Caco-2 (cell line): ENCODE results near the gene BRINP2. TPM values are rescaled to one million over a fixed set of nuclear protein-coding genes. Genes with fewer than 3 reads are reported as not detected.

Experiments used
- BruUV-seq: library from RNA; stranded (reverse); fragments of 400-500 nt; replicated peaks from 2 replicates; lab custom pipeline; 2021; lab: Mats Ljungman, UMichigan
- CTCF ChIA-PET: fragments of 300-600 bp; sonication (Branson Sonifier 250); formaldehyde crosslinking; loops from one replicate; lab custom pipeline; 2022; ENCODE audit warnings: antibody characterized with exemption; lab: Charles Lee
- POLR2A ChIA-PET: fragments of 300-600 bp; sonication (Branson Sonifier 250); formaldehyde crosslinking; loops from one replicate; lab custom pipeline; 2022; ENCODE audit warnings: antibody characterized with exemption; lab: Charles Lee
- DNase-seq, 2 experiments: peaks; one replicate each; pipeline versions ENCODE4 v3.0.0 to v3.0.0-alpha.2; 2020 to 2022
- H3K27me3 ChIP-seq: replicated peaks from 2 replicates; pipeline ENCODE4 v1.6.0; 2011; ENCODE audit warnings: low read length; ENCODE audit not compliant: control insufficient read depth, insufficient read depth
- H3K36me3 ChIP-seq: 2 replicates; pipeline ENCODE4 v1.5.1; 2011; ENCODE audit warnings: low read length; ENCODE audit not compliant: control insufficient read depth, insufficient read depth
- H3K4me1 ChIP-seq: fragments of 250-450 bp; sonication (Bioruptor Pico); 2 replicates; pipeline ENCODE4 v1.5.1; 2020; ENCODE audit warnings: mild to moderate bottlenecking
- H3K4me3 ChIP-seq: 2 replicates; pipeline ENCODE4 v1.5.1; 2011; ENCODE audit warnings: low read depth, mild to moderate bottlenecking, control low read depth, low read length
- H3K9me3 ChIP-seq: fragments of 250-450 bp; sonication (Bioruptor Pico); 2 replicates; pipeline ENCODE4 v1.5.1; 2020; ENCODE audit warnings: mild to moderate bottlenecking, moderate library complexity
- H3K27ac Mint-ChIP-seq: one replicate; pipeline ENCODE4 v1.8.0; 2022; ENCODE audit warnings: mixed read lengths; ENCODE audit not compliant: unreplicated experiment
- H3K27me3 Mint-ChIP-seq: one replicate; pipeline ENCODE4 v1.8.0; 2022; ENCODE audit warnings: mixed read lengths; ENCODE audit not compliant: insufficient read depth, unreplicated experiment
- H3K36me3 Mint-ChIP-seq: one replicate; pipeline ENCODE4 v1.8.0; 2022; ENCODE audit warnings: mild to moderate bottlenecking, mixed read lengths; ENCODE audit not compliant: insufficient read depth, unreplicated experiment
- H3K4me1 Mint-ChIP-seq: one replicate; pipeline ENCODE4 v1.8.0; 2022; ENCODE audit warnings: low read depth, mixed read lengths; ENCODE audit not compliant: unreplicated experiment
- H3K4me3 Mint-ChIP-seq: one replicate; pipeline ENCODE4 v1.8.0; 2022; ENCODE audit warnings: mild to moderate bottlenecking, moderate library complexity, mixed read lengths; ENCODE audit not compliant: unreplicated experiment
- H3K9me3 Mint-ChIP-seq: one replicate; pipeline ENCODE4 v1.8.0; 2022; ENCODE audit warnings: mixed read lengths; ENCODE audit not compliant: unreplicated experiment
- intact Hi-C: fragments of 100-400 bp; cut with micrococcal nuclease; formaldehyde crosslinking; loops from one replicate; pipeline ENCODE4 v1.10.0; 2022; ENCODE audit not compliant: unreplicated experiment
- total RNA-seq: library from RNA; stranded (reverse); gene quantifications from 2 replicates; pipeline ENCODE4 v1.2.3, GENCODE V29; 2022
- TF ChIP-seq, protein P1 (sequence below), 2 experiments: fragments of 200-600 bp in 1 of 2; IDR thresholded peaks; 1 replicate in 1 of 2; 2 replicates in 1 of 2; pipeline versions ENCODE4 v1.5.1 to v1.8.0; 2011 to 2022; ENCODE audit warnings: antibody characterized with exemption in 1 of 2, control low read depth in 1 of 2, inconsistent platforms in 1 of 2, low read depth in 1 of 2, low read length in 1 of 2, mild to moderate bottlenecking in 1 of 2, moderate library complexity in 1 of 2; ENCODE audit not compliant: insufficient read depth in 1 of 2, severe bottlenecking in 1 of 2, unreplicated experiment in 1 of 2

BRINP2 gene
- total RNA-seq, 1 experiment from 2014 or later, result not detected

DNA sequence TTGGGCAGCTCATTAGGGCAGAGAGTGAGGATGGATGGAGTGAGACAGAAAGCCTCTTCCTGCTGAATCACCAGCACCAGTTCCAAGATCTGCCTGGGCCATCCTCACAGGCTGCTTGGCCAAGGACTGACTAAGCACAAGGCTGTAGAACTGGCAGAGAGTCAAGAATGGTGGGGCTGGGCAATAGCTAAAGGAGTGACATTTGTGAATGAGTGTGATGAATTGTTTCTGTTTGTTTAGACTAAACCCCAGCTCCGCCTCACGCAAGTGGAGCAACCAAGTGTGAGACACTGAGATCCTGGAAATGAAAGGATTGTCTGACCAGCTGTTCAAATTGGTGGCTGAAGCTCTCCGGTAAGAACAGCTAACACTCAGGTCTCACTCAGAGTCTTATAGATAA is 38.6 kb downstream of the BRINP2 start:
- Mint-ChIP-seq H3K27ac (no peak overlapping the region), H3K36me3 (no peaks in the 10 kb centered on the region), H3K27me3 (peaks cover 2% of the 10 kb centered on the region), H3K9me3 (no peaks in the 10 kb centered on the region), H3K4me1 (no peaks in the 10 kb centered on the region), H3K4me3 (no peak overlapping the region)
- no peaks in the 10 kb centered on the region; the same call in 1 of the 2 replicates for H3K27me3 ChIP-seq
- DNase-seq, result no peak
- TF ChIP-seq, protein P1, sequence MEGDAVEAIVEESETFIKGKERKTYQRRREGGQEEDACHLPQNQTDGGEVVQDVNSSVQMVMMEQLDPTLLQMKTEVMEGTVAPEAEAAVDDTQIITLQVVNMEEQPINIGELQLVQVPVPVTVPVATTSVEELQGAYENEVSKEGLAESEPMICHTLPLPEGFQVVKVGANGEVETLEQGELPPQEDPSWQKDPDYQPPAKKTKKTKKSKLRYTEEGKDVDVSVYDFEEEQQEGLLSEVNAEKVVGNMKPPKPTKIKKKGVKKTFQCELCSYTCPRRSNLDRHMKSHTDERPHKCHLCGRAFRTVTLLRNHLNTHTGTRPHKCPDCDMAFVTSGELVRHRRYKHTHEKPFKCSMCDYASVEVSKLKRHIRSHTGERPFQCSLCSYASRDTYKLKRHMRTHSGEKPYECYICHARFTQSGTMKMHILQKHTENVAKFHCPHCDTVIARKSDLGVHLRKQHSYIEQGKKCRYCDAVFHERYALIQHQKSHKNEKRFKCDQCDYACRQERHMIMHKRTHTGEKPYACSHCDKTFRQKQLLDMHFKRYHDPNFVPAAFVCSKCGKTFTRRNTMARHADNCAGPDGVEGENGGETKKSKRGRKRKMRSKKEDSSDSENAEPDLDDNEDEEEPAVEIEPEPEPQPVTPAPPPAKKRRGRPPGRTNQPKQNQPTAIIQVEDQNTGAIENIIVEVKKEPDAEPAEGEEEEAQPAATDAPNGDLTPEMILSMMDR (IDR thresholded peaks at IDR 0.05; ENCODE audit: insufficient read depth in 1 of 2, low read depth in 1 of 2, low read length in 1 of 2, severe bottlenecking in 1 of 2, unreplicated experiment in 1 of 2), result no peak
- no peaks in the 10 kb centered on the region for H3K4me1 ChIP-seq
- ChIA-PET CTCF (no interaction called here), POLR2A (no interaction called here)
- no peaks in the 10 kb centered on the region for H3K36me3 ChIP-seq
- no peaks in the 10 kb centered on the region for H3K9me3 ChIP-seq
- intact Hi-C loops, result no loop called here
- no TSS peak for BruUV-seq
- no peak overlapping the region for H3K4me3 ChIP-seq

DNA sequence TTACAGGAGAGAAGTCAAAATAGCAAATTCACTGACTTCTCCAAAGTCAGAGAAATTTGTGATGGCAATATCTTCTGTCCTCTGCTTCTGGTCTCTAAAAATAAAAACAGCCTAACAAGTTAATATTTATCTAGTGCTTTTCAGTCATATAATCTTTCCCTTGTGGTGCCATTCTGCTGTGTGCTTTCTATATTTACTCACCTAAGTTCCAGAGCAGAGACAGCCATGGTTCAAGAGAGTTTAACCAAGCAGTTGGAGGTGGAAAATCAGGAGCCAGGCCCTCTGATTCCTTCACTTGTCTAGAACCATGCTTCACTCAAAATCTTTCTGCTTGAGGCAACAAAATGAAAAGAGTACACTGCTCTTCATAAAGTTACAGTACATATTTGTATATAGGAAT is 39.3 kb downstream of the BRINP2 start:
- DNase-seq, result no peak
- no peak overlapping the region for H3K27ac Mint-ChIP-seq
- peaks cover 2% of the 10 kb centered on the region for H3K27me3 Mint-ChIP-seq
- intact Hi-C loops, result no loop called here
- no peaks in the 10 kb centered on the region for H3K36me3 Mint-ChIP-seq
- H3K4me3 ChIP-seq, result no peak overlapping the region
- CTCF ChIA-PET, result no interaction called here
- no peaks in the 10 kb centered on the region for H3K36me3 ChIP-seq
- no peaks in the 10 kb centered on the region for H3K9me3 ChIP-seq
- POLR2A ChIA-PET, result no interaction called here
- BruUV-seq, result no TSS peak
- H3K4me1 ChIP-seq, result no peaks in the 10 kb centered on the region
- no peaks in the 10 kb centered on the region for H3K9me3 Mint-ChIP-seq
- H3K4me3 Mint-ChIP-seq, result no peak overlapping the region
- TF ChIP-seq, protein P1 (IDR thresholded peaks at IDR 0.05; ENCODE audit: insufficient read depth in 1 of 2, low read depth in 1 of 2, low read length in 1 of 2, severe bottlenecking in 1 of 2, unreplicated experiment in 1 of 2), result no peak
- H3K27me3 ChIP-seq, result no peaks in the 10 kb centered on the region; the same call in 1 of the 2 replicates
- no peaks in the 10 kb centered on the region for H3K4me1 Mint-ChIP-seq

DNA sequence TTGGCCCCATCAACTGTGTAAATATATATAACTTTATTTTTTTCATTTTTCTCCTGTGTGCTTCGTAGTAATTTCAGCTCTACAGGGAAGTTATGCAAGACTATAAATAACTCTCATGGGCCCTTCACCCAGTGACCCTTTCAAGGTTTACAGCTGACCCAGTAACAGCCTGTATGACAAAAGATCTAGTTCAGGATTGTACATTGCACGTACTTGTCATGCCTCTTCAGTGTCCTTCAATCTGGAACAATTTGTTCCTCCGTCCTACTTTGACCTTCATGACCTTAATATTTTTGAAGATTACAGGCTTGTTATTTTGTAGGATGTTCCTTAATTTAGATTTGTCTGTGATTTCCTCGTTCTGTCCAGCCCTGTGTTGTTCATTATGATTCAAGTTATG is 40.5 kb downstream of the BRINP2 start:
- H3K27me3 ChIP-seq, result no peaks in the 10 kb centered on the region; the same call in 1 of the 2 replicates
- H3K4me3 ChIP-seq, result no peak overlapping the region
- H3K9me3 Mint-ChIP-seq, result peaks cover 6% of the 10 kb centered on the region
- no peak overlapping the region for H3K4me3 Mint-ChIP-seq
- ChIA-PET POLR2A (no interaction called here), CTCF (no interaction called here)
- no peak for DNase-seq
- BruUV-seq, result no TSS peak
- intact Hi-C loops, result no loop called here
- no peaks in the 10 kb centered on the region for H3K4me1 ChIP-seq
- no peaks in the 10 kb centered on the region for H3K4me1 Mint-ChIP-seq
- H3K9me3 ChIP-seq, result no peaks in the 10 kb centered on the region
- H3K36me3 ChIP-seq, result no peaks in the 10 kb centered on the region
- H3K27me3 Mint-ChIP-seq, result peaks cover 2% of the 10 kb centered on the region
- H3K27ac Mint-ChIP-seq, result no peak overlapping the region
- H3K36me3 Mint-ChIP-seq, result no peaks in the 10 kb centered on the region
- TF ChIP-seq, protein P1 (IDR thresholded peaks at IDR 0.05; ENCODE audit: insufficient read depth in 1 of 2, low read depth in 1 of 2, low read length in 1 of 2, severe bottlenecking in 1 of 2, unreplicated experiment in 1 of 2), result no peak
